CD14-positive monocyte (primary cell): ENCODE results near the gene PPM1F. TPM values are rescaled to one million over a fixed set of nuclear protein-coding genes. Genes with fewer than 3 reads are reported as not detected.
A peak's percentile ranks its signal among the peaks of the same experiment; 100 is the strongest.

ENCODE experiments used
- DNase-seq, 3 donors: peaks; one replicate each; pipeline ENCODE4 v3.0.0-alpha.2; 2011 to 2022
- H2AFZ ChIP-seq: 2 replicates; pipeline ENCODE4 v1.6.0; 2012; ENCODE audit warnings: mild to moderate bottlenecking, low read depth, low read length, inconsistent platforms; ENCODE audit not compliant: insufficient read depth, poor library complexity, severe bottlenecking
- H3K27ac ChIP-seq, 2 donors: 1 replicate in 1 of 2; 2 replicates in 1 of 2; pipeline ENCODE4 v1.5.1; 2012 to 2013; ENCODE audit warnings: low read length in 2 of 2, control low read depth in 1 of 2, inconsistent platforms in 1 of 2, low read depth in 1 of 2, mild to moderate bottlenecking in 1 of 2
- H3K27me3 ChIP-seq, 2 donors: one replicate each; pipeline versions ENCODE4 v1.6.0 to v1.6.1; 2011 to 2013; ENCODE audit warnings: low read length in 2 of 2; ENCODE audit not compliant: control insufficient read depth in 2 of 2, insufficient read depth in 2 of 2
- H3K36me3 ChIP-seq, 2 donors: replicated peaks in 1 of 2; 1 replicate in 1 of 2; 2 replicates in 1 of 2; pipeline versions ENCODE4 v1.5.1 to v1.6.1; 2012 to 2013; ENCODE audit warnings: low read length in 2 of 2, control low read depth in 1 of 2, inconsistent platforms in 1 of 2, mild to moderate bottlenecking in 1 of 2; ENCODE audit not compliant: insufficient read depth in 2 of 2, control insufficient read depth in 1 of 2
- H3K4me1 ChIP-seq, 2 donors: 1 replicate in 1 of 2; 2 replicates in 1 of 2; pipeline versions ENCODE4 v1.5.1 to v1.6.1; 2012 to 2013; ENCODE audit warnings: low read length in 2 of 2, control low read depth in 1 of 2, inconsistent platforms in 1 of 2, mild to moderate bottlenecking in 1 of 2, moderate library complexity in 1 of 2; ENCODE audit not compliant: insufficient read depth in 2 of 2, control insufficient read depth in 1 of 2
- H3K4me2 ChIP-seq: replicated peaks from 2 replicates; pipeline ENCODE3; 2012; ENCODE audit warnings: low read length, moderate library complexity, mild to moderate bottlenecking; ENCODE audit not compliant: poor library complexity, severe bottlenecking; ENCODE audit errors: extremely low read depth
- H3K4me3 ChIP-seq, 3 experiments: fragments of 200-600 bp in 1 of 3; sonication (generic) in 1 of 3; replicated peaks in 1 of 3; 1 replicate in 2 of 3; 2 replicates in 1 of 3; pipeline ENCODE4 v1.5.1; 2011 to 2013; ENCODE audit warnings: low read length in 3 of 3, mild to moderate bottlenecking in 3 of 3, control low read depth in 2 of 3, low read depth in 2 of 3, inconsistent platforms in 1 of 3, moderate library complexity in 1 of 3
- H3K79me2 ChIP-seq: 2 replicates; pipeline ENCODE4 v1.6.0; 2012; ENCODE audit warnings: mild to moderate bottlenecking, control low read depth, inconsistent platforms, low read length, moderate library complexity; ENCODE audit not compliant: insufficient read depth
- H3K9ac ChIP-seq: 2 replicates; pipeline ENCODE4 v1.6.0; 2017; ENCODE audit warnings: low read length, mild to moderate bottlenecking; ENCODE audit not compliant: insufficient read depth, poor library complexity, severe bottlenecking
- H3K9me3 ChIP-seq, 2 donors: replicated peaks in 1 of 2; 1 replicate in 1 of 2; 2 replicates in 1 of 2; pipeline versions ENCODE4 v1.5.1 to v1.6.1; 2012 to 2013; ENCODE audit warnings: low read length in 2 of 2, control low read depth in 1 of 2; ENCODE audit not compliant: control insufficient read depth in 1 of 2, insufficient read depth in 1 of 2
- H4K20me1 ChIP-seq: 2 replicates; pipeline ENCODE4 v1.6.0; 2012; ENCODE audit warnings: mild to moderate bottlenecking, low read length, control low read depth, moderate library complexity; ENCODE audit not compliant: insufficient read depth
- H3K27ac Mint-ChIP-seq, 7 donors: one replicate each; pipeline ENCODE4 v1.8.0; 2020; ENCODE audit warnings: mild to moderate bottlenecking in 7 of 7, mixed read lengths in 7 of 7, moderate library complexity in 6 of 7, inconsistent platforms in 2 of 7
- H3K27me3 Mint-ChIP-seq, 3 donors: one replicate each; pipeline ENCODE4 v1.8.0; 2021 to 2022; ENCODE audit warnings: low read depth in 3 of 3, mild to moderate bottlenecking in 3 of 3, mixed read lengths in 3 of 3, moderate library complexity in 3 of 3, inconsistent platforms in 1 of 3
- H3K36me3 Mint-ChIP-seq, 2 donors: one replicate each; pipeline ENCODE4 v1.8.0; 2020; ENCODE audit warnings: mixed read lengths in 2 of 2, inconsistent platforms in 1 of 2, mild to moderate bottlenecking in 1 of 2
- H3K4me1 Mint-ChIP-seq: one replicate; pipeline ENCODE4 v1.8.0; 2020; ENCODE audit warnings: mild to moderate bottlenecking, mixed read lengths
- H3K4me3 Mint-ChIP-seq, 2 donors: one replicate each; pipeline ENCODE4 v1.8.0; 2020; ENCODE audit warnings: mild to moderate bottlenecking in 2 of 2, mixed read lengths in 2 of 2, moderate library complexity in 1 of 2
- H3K9me3 Mint-ChIP-seq, 7 donors: one replicate each; pipeline ENCODE4 v1.8.0; 2020 to 2022; ENCODE audit warnings: mixed read lengths in 7 of 7, mild to moderate bottlenecking in 6 of 7, moderate library complexity in 6 of 7, inconsistent platforms in 2 of 7
- CTCF ChIP-seq: fragments of 200-600 bp; IDR thresholded peaks from one replicate; pipeline ENCODE4 v1.8.0; 2022; ENCODE audit warnings: antibody characterized with exemption, mild to moderate bottlenecking
- WGBS: methylation state at CpG from one replicate; pipeline ENCODE4 v1.1.5; 2013; ENCODE audit warnings: missing lambda C conversion rate; ENCODE audit not compliant: insufficient coverage; 5-methylcytosine and 5-hydroxymethylcytosine counted together
- intact Hi-C, 2 donors: fragments of 100-400 bp; cut with micrococcal nuclease; formaldehyde crosslinking; loops; one replicate each; pipeline versions ENCODE4 v1.15.0 to v1.15.1; 2023
- polyA plus RNA-seq, 3 donors: library from polyadenylated mRNA; depleted of rRNA in 1 of 3; unstranded in 2 of 3; stranded (reverse) in 1 of 3; fragments of 300-500 nt in 2 of 3; fragments of >200 nt in 1 of 3; fragmentation: Illumina TruSeq in 2 of 3; gene quantifications; 1 replicate in 2 of 3; 2 replicates in 1 of 3; pipeline ENCODE4 v1.2.3, GENCODE V29; 2012 to 2021

Gene PPM1F
- polyA plus RNA-seq, 3 donors: 28.8 to 95.0 (median 37.2) TPM

DNA sequence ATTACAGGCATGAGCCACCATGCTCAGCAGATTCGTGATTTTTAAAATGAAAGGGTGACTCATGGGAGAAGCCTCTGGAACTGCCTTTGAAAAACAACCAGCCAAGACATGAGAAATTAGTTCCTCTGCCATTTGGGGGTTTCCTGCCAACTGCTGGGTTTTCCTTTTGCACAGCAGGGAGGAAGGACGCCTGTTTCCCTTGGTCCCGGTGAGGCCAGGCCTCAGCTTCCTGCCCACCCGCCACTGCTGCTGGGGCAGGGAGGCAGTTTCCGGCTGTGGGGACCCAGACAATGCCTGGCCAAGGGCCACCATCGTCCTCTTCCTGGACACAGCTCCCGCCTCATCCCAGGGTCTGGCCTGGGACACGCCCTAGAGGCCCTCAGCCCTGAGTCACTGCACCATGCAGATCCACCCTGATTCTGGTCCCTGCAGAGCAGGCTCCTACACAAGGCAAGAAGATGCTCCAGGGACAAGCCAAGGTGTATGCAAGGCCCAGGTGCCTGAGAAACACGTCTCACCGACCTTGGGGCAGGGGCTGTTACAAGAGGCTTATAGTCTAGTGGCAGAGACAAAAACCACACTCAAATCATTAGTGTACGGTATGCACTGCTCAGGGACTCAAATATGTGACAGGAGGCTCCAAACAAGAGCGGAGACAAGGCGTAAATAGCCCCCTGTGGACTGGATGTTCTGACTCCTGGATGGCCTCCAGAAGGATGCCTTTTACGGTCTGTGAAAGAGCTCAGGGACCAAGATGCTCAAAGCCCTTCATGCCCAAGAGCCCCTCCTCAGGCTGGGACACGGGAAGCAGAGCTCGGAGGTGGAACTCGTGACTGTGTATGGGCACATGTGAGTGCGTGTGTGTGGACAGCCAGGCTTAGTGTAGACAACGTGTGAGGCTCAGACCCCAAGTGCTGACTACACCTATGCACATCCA is 10.0 kb downstream of the PPM1F start:
- no peak overlapping the region for H3K4me3 ChIP-seq
- TF ChIP-seq CTCF: no peak
- peak overlapping the region; percentile 96 to 99 for H3K27ac ChIP-seq
- no peak overlapping the region for H2AFZ ChIP-seq
- peak; percentile 84 to 96 (median 91) for DNase-seq
- peaks cover 80% of the 10 kb centered on the region for H3K79me2 ChIP-seq
- Mint-ChIP-seq H3K4me3 (peak overlapping the region; percentile 34 to 65), H3K27me3 (peaks cover 0 to 2% (median 0%) of the 10 kb centered on the region in 3 donors), H3K27ac (peak overlapping the region; percentile 97 to 100 (median 100)), H3K36me3 (peaks cover 62 to 87% of the 10 kb centered on the region in 2 donors), H3K4me1 (peaks cover 80% of the 10 kb centered on the region), H3K9me3 (peaks cover 0 to 2% (median 0%) of the 10 kb centered on the region in 7 donors)
- peaks cover 8% of the 10 kb centered on the region for H4K20me1 ChIP-seq
- peaks cover 35 to 57% of the 10 kb centered on the region in 2 donors for H3K36me3 ChIP-seq
- peaks cover 75 to 80% of the 10 kb centered on the region in 2 donors for H3K4me1 ChIP-seq
- H3K9ac ChIP-seq: peak overlapping the region; percentile 74
- peak overlapping the region; percentile 26 for H3K4me2 ChIP-seq
- intact Hi-C loops: loop anchor here in 1 of 2 donors (5.0 kb wide), 1 partner anchor 85 kb away; no protein-coding TSS in a partner anchor
- H3K9me3 ChIP-seq: no peaks in the 10 kb centered on the region
- no peaks in the 10 kb centered on the region for H3K27me3 ChIP-seq
- 8% methylated on average over 16 of the region's 19 CpGs for WGBS

DNA sequence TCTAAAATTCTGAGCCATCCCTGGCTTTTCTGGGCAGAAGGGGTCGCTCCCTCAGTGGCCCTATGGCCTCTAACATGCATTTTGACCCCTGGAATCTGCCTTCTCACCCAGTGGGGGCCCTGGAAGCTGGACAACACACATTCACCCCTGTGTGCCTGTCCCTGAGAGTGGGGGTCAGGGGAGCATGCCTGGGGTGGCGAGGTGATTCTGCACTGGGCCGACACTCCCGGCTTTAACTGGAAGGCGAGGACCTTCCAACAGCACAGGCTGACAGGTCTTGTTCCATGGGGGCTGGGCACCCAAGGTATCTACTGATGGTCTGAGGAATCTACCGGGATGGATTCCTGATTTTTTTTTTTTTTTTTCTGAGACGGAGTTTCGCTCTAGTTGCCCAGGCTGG is 10.7 kb downstream of the PPM1F start:
- peak overlapping the region; percentile 96 to 99 for H3K27ac ChIP-seq
- H3K4me1 ChIP-seq: peaks cover 76 to 80% of the 10 kb centered on the region in 2 donors

More for the DNA sequence above, 10.7 kb downstream of the PPM1F start:
- peaks cover 82% of the 10 kb centered on the region for H3K4me1 Mint-ChIP-seq
- Histone ChIP-seq H3K36me3 (peaks cover 35 to 52% of the 10 kb centered on the region in 2 donors), H3K4me3 (peak overlapping the region in 1 of 3 experiments; percentile 72), H2AFZ (no peak overlapping the region), H3K79me2 (peaks cover 73% of the 10 kb centered on the region), H3K27me3 (no peaks in the 10 kb centered on the region), H3K4me2 (peak overlapping the region; percentile 26), H4K20me1 (peaks cover 4% of the 10 kb centered on the region), H3K9me3 (no peaks in the 10 kb centered on the region), H3K9ac (peak overlapping the region; percentile 74)
- H3K4me3 Mint-ChIP-seq: peak overlapping the region; percentile 16 to 65
- H3K27ac Mint-ChIP-seq: peak overlapping the region; percentile 97 to 100 (median 100)
- intact Hi-C loops: loop anchor here in 1 of 2 donors (5.0 kb wide), 1 partner anchor 85 kb away; no protein-coding TSS in a partner anchor
- peaks cover 0 to 2% (median 0%) of the 10 kb centered on the region in 7 donors for H3K9me3 Mint-ChIP-seq
- peaks cover 0 to 2% (median 0%) of the 10 kb centered on the region in 3 donors for H3K27me3 Mint-ChIP-seq
- TF ChIP-seq CTCF: no peak
- no peak for DNase-seq
- 90% methylated on average over 4 of the region's 8 CpGs for WGBS
- peaks cover 57 to 82% of the 10 kb centered on the region in 2 donors for H3K36me3 Mint-ChIP-seq
